BJ (cell line): ENCODE data around the gene GABRA5. TPM values are rescaled to one million over a fixed set of nuclear protein-coding genes. Genes with fewer than 3 reads are reported as not detected.

Experiments used
- CTCF ChIA-PET: fragments of 350-600 bp; formaldehyde crosslinking; extraction: SDS; loops from one replicate; lab custom pipeline; 2021; ENCODE audit warnings: antibody characterized with exemption, inconsistent platforms; lab: Yijun Ruan, JAX
- POLR2A ChIA-PET: fragments of 300-600 bp; sonication (Branson Sonifier 250); formaldehyde crosslinking; extraction: SDS; loops from one replicate; lab custom pipeline; 2021; ENCODE audit warnings: antibody characterized with exemption; lab: Charles Lee
- DNase-seq: peaks from one replicate; pipeline ENCODE4 v3.0.0-alpha.2; 2011; ENCODE audit warnings: low read depth
- H3K27me3 ChIP-seq: 2 replicates; pipeline ENCODE4 v1.6.0; 2011; ENCODE audit warnings: low read length; ENCODE audit not compliant: control insufficient read depth, insufficient read depth
- H3K36me3 ChIP-seq: 2 replicates; pipeline ENCODE4 v1.5.1; 2011; ENCODE audit warnings: low read length; ENCODE audit not compliant: control insufficient read depth, insufficient read depth
- H3K4me3 ChIP-seq: 2 replicates; pipeline ENCODE4 v1.5.1; 2011; ENCODE audit warnings: low read depth, mild to moderate bottlenecking, control low read depth, low read length
- CTCF ChIP-seq: IDR thresholded peaks from 2 replicates; pipeline ENCODE4 v1.5.1; 2011; ENCODE audit warnings: low read depth, mild to moderate bottlenecking, control low read depth, inconsistent platforms, low read length, moderate library complexity; ENCODE audit not compliant: insufficient read depth
- polyA plus RNA-seq: library from polyadenylated mRNA; depleted of rRNA; stranded (reverse); fragments of >200 nt; gene quantifications from 2 replicates; pipeline ENCODE4 v1.2.3, GENCODE V29; 2011

GABRA5 gene
- polyA plus RNA-seq, 1 experiment, result 0.40 TPM

GRCh38 chr15:26943866-26944265 lies 77.0 kb downstream of the GABRA5 start:
- H3K36me3 ChIP-seq, result no peaks in the 10 kb centered on the region
- no peak overlapping the region for H3K4me3 ChIP-seq
- no peaks in the 10 kb centered on the region for H3K27me3 ChIP-seq
- ChIA-PET CTCF (no interaction called here), POLR2A (no interaction called here)
- no peak for DNase-seq
- TF ChIP-seq CTCF, result no peak

- no peaks in the 10 kb centered on the region for H3K27me3 ChIP-seq
- POLR2A ChIA-PET, result no interaction called here
- no peaks in the 10 kb centered on the region for H3K36me3 ChIP-seq
- CTCF ChIA-PET, result no interaction called here
- H3K4me3 ChIP-seq, result no peak overlapping the region
- TF ChIP-seq CTCF, result no peak
- no peak for DNase-seq
Measured at GRCh38 chr15:26945046-26945445, 78.2 kb downstream of the GABRA5 start.

GRCh38 chr15:26950001-26950400 lies 83.1 kb downstream of the GABRA5 start:
- TF ChIP-seq CTCF, result no peak
- DNase-seq, result no peak
- no peaks in the 10 kb centered on the region for H3K27me3 ChIP-seq
- H3K36me3 ChIP-seq, result no peaks in the 10 kb centered on the region
- ChIA-PET CTCF (no interaction called here), POLR2A (no interaction called here)
- H3K4me3 ChIP-seq, result no peak overlapping the region

- POLR2A ChIA-PET, result no interaction called here
- no peak overlapping the region for H3K4me3 ChIP-seq
Measured at GRCh38 chr15:26954403-26954802, 87.5 kb downstream of the GABRA5 start.

GRCh38 chr15:26967719-26968269 lies 100.9 kb downstream of the GABRA5 start:
- ChIA-PET CTCF (no interaction called here), POLR2A (no interaction called here)
- no peaks in the 10 kb centered on the region for H3K36me3 ChIP-seq
- no peak overlapping the region for H3K4me3 ChIP-seq
- DNase-seq, result no peak
- TF ChIP-seq CTCF, result no peak
- H3K27me3 ChIP-seq, result no peaks in the 10 kb centered on the region

More at GRCh38 chr15:26954403-26954802, 87.5 kb downstream of the GABRA5 start:
- DNase-seq, result no peak
- no peaks in the 10 kb centered on the region for H3K27me3 ChIP-seq
- CTCF ChIA-PET, result no interaction called here
- TF ChIP-seq CTCF, result no peak
- no peaks in the 10 kb centered on the region for H3K36me3 ChIP-seq
